Adrenal gland (tissue), 12 donors: Measurements from ENCODE around the gene AQP3. TPM values are rescaled to one million over a fixed set of nuclear protein-coding genes. Genes with fewer than 3 reads are reported as not detected.
A peak's percentile ranks its signal among the peaks of the same experiment; 100 is the strongest.

Source experiments
- DNase-seq, 7 donors: peaks; one replicate each; pipeline ENCODE4 v3.0.0-alpha.2; 2019 to 2020
- H3K27ac ChIP-seq, 5 donors: fragments of 200-600 bp; sonication (generic) in 4 of 5; 1 replicate in 3 of 5; 2 replicates in 2 of 5; pipeline versions ENCODE4 v1.5.1 to v1.8.0; 2016 to 2020; ENCODE audit warnings: mild to moderate bottlenecking in 1 of 5
- H3K27me3 ChIP-seq: fragments of 200-600 bp; 2 replicates; pipeline ENCODE4 v1.8.0; 2021
- H3K36me3 ChIP-seq, 2 donors: fragments of 200-600 bp; replicated peaks in 1 of 2; 1 replicate in 1 of 2; 2 replicates in 1 of 2; pipeline versions ENCODE4 v1.5.1 to v1.8.0; 2018 to 2022
- H3K4me1 ChIP-seq, 2 donors: fragments of 200-600 bp; replicated peaks in 1 of 2; 1 replicate in 1 of 2; 2 replicates in 1 of 2; pipeline versions ENCODE4 v1.5.1 to v1.8.0; 2018 to 2021
- H3K4me3 ChIP-seq, 4 donors: fragments of 200-600 bp; sonication (generic) in 3 of 4; one replicate each; pipeline ENCODE4 v1.5.1; 2016 to 2018
- H3K9me3 ChIP-seq, 3 donors: fragments of 200-600 bp; sonication (generic) in 1 of 3; replicated peaks in 1 of 3; 1 replicate in 2 of 3; 2 replicates in 1 of 3; pipeline versions ENCODE4 v1.5.1 to v1.8.0; 2016 to 2021
- POLR2A ChIP-seq, 2 donors: fragments of 450-650 bp; IDR thresholded peaks; one replicate each; pipeline ENCODE4 v1.6.1; 2017; ENCODE audit warnings: antibody characterized with exemption in 2 of 2, mild to moderate bottlenecking in 2 of 2, moderate library complexity in 1 of 2
- WGBS, 4 donors: extraction: QIAGEN DNeasy Blood & Tissue Kit in 2 of 4; methylation state at CpG; one replicate each; pipeline versions ENCODE4 v1.1.5 to v1.1.7; 2013 to 2017; 5-methylcytosine and 5-hydroxymethylcytosine counted together
- intact Hi-C, 2 donors: fragments of 100-400 bp; cut with DNase I; formaldehyde crosslinking; loops; one replicate each; pipeline versions ENCODE4 v1.14.1 to v1.15.0; 2022 to 2023
- polyA plus RNA-seq, 3 donors: library from polyadenylated mRNA; stranded (reverse); fragments of 200-250 nt in 2 of 3; fragments of 350-450 nt in 1 of 3; fragmentation: Illumina TruSeq in 1 of 3; extraction: RNeasy Lipid Tissue Mini Kit (QIAGEN cat#74804) in 1 of 3; gene quantifications; one replicate each; pipeline ENCODE4 v1.2.3, GENCODE V29; 2013 to 2014
- total RNA-seq, 9 donors: library from RNA; depleted of rRNA in 4 of 9; stranded (reverse); fragments of >200 nt in 4 of 9; fragments of 120-200 nt in 1 of 9; fragmentation: NEBNext Ultra II Directional in 1 of 9; extraction: Animal tissue kit (Norgen Biotek cat#: 25700) in 1 of 9; gene quantifications; one replicate each; pipeline versions ENCODE4 v1.1.0 to v1.2.4, GENCODE V29; 2013 to 2023
- TF ChIP-seq, protein P1 (sequence below), 6 experiments: fragments of 450-650 bp in 4 of 6; fragments of 200-600 bp in 2 of 6; sonication (generic) in 1 of 6; IDR thresholded peaks; 1 replicate in 5 of 6; 2 replicates in 1 of 6; pipeline versions ENCODE4 v1.5.1 to v1.8.0; 2016 to 2021; ENCODE audit warnings: antibody characterized with exemption in 6 of 6, mild to moderate bottlenecking in 2 of 6, moderate library complexity in 1 of 6
- donor health status: healthy with polysubstance abuse.
- donor health status: Bipolar disorder and iron deficiency.
- donor health status: DM: yes; HTN: yes; CAD: no.
- donor health status: DM: no; HTN: no; CAD: no.
- donor health status: DM: no; HTN: no; CAD: no.
- donor health status: DM: yes; HTN: yes; CAD: no.

Gene AQP3
- total and polyA plus RNA-seq, 12 donors = 0.88 to 17.9 (median 2.3) TPM

DNA sequence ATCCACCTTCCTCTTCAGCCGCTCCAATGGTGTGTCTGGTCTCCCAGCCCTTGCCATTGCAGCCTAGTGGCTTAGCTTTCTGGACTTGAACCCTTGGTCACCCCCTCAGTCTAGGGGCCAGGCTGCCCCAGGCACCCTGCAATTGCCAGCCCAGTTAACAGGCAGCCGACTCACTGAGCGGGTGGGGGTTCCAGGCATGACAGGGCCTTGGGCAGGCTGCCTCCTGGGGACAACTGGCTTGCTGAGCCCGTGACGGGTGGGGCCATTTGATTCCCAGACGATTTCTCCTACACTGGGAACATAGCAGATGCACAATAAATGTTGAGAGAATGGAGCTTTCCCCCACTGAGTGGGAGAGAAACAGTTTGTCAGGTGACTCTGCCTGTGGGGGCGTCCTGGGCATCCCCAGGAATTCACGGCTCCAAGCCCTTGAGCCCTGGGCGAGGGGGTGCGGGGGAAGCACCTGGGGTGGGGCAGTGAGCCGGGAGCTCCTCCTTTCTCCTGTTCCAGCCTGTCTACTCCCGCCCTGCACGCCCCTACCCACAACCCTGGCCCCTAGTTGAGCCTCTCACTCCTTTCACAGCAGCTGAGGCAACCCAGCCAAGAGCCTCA lies 32.4 kb downstream of the AQP3 start:
- WGBS, 4 donors = 59 to 77% (median 64%) methylated on average over 5 to 13 of the region's 13 CpGs
- H3K4me3 ChIP-seq = no peak overlapping the region
- intact Hi-C loops = loop anchor here (5.0 kb wide), 2 partner anchors 42 to 43 kb away; no protein-coding TSS in a partner anchor

GRCh38 chr9:33414268-33414667 lies 33.1 kb downstream of the AQP3 start:
- no peak for TF ChIP-seq POLR2A (IDR thresholded peaks at IDR 0.05)
- TF ChIP-seq, protein P1, sequence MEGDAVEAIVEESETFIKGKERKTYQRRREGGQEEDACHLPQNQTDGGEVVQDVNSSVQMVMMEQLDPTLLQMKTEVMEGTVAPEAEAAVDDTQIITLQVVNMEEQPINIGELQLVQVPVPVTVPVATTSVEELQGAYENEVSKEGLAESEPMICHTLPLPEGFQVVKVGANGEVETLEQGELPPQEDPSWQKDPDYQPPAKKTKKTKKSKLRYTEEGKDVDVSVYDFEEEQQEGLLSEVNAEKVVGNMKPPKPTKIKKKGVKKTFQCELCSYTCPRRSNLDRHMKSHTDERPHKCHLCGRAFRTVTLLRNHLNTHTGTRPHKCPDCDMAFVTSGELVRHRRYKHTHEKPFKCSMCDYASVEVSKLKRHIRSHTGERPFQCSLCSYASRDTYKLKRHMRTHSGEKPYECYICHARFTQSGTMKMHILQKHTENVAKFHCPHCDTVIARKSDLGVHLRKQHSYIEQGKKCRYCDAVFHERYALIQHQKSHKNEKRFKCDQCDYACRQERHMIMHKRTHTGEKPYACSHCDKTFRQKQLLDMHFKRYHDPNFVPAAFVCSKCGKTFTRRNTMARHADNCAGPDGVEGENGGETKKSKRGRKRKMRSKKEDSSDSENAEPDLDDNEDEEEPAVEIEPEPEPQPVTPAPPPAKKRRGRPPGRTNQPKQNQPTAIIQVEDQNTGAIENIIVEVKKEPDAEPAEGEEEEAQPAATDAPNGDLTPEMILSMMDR (IDR thresholded peaks at IDR 0.05) = no peak
- WGBS, 4 donors = 62 to 78% (median 73%) methylated on average over 3 of the region's 3 CpGs
- intact Hi-C loops = no loop called here
- Histone ChIP-seq H3K27ac (no peak overlapping the region), H3K36me3 (no peaks in the 10 kb centered on the region), H3K27me3 (no peaks in the 10 kb centered on the region), H3K9me3 (no peaks in the 10 kb centered on the region), H3K4me1 (no peaks in the 10 kb centered on the region), H3K4me3 (no peak overlapping the region)
- no peak for DNase-seq

More for the DNA sequence above, 32.4 kb downstream of the AQP3 start:
- H3K36me3 ChIP-seq = no peaks in the 10 kb centered on the region
- DNase-seq = no peak
- H3K9me3 ChIP-seq = no peaks in the 10 kb centered on the region
- no peaks in the 10 kb centered on the region for H3K27me3 ChIP-seq
- H3K4me1 ChIP-seq = no peaks in the 10 kb centered on the region
- no peak for TF ChIP-seq POLR2A (IDR thresholded peaks at IDR 0.05)
- TF ChIP-seq, protein P1 (IDR thresholded peaks at IDR 0.05) = no peak
- no peak overlapping the region for H3K27ac ChIP-seq

GRCh38 chr9:33408087-33408486 lies 39.3 kb downstream of the AQP3 start:
- H3K27me3 ChIP-seq = no peaks in the 10 kb centered on the region
- intact Hi-C loops = loop anchor here in 1 of 2 donors (5.0 kb wide), 1 partner anchor 39 kb away; the partner anchor contains the start of gene AQP3
- no peak overlapping the region for H3K4me3 ChIP-seq
- no peak overlapping the region for H3K27ac ChIP-seq
- DNase-seq = peak in 2 of 7 donors; percentile 28 to 34
- H3K9me3 ChIP-seq = no peaks in the 10 kb centered on the region
- 62 to 94% (median 79%) methylated on average over 2 to 5 of the region's 5 CpGs for WGBS, 4 donors
- H3K36me3 ChIP-seq = no peaks in the 10 kb centered on the region
- no peaks in the 10 kb centered on the region for H3K4me1 ChIP-seq
- TF ChIP-seq POLR2A (IDR thresholded peaks at IDR 0.05) = no peak
- TF ChIP-seq, protein P1 (IDR thresholded peaks at IDR 0.05) = no peak

GRCh38 chr9:33407061-33407460 lies 40.3 kb downstream of the AQP3 start:
- Histone ChIP-seq H3K9me3 (no peaks in the 10 kb centered on the region), H3K4me1 (no peaks in the 10 kb centered on the region), H3K27me3 (no peaks in the 10 kb centered on the region), H3K36me3 (no peaks in the 10 kb centered on the region), H3K27ac (no peak overlapping the region), H3K4me3 (no peak overlapping the region)
- 86 to 100% (median 95%) methylated on average over 3 of the region's 3 CpGs for WGBS, 4 donors
- DNase-seq = no peak
- intact Hi-C loops = loop anchor here in 1 of 2 donors (5.0 kb wide), 1 partner anchor 40 kb away; the partner anchor contains the start of gene AQP3
- TF ChIP-seq, protein P1 (IDR thresholded peaks at IDR 0.05) = no peak
- no peak for TF ChIP-seq POLR2A (IDR thresholded peaks at IDR 0.05)
